OCI-M1 (cell line): ENCODE measurements around the gene KATNA1.
"Not testable (repeated sequence)": the region's sequence is repeated elsewhere in the genome, so short reads cannot be mapped to it uniquely, and the experiment has no call there.

Experiments used
- DNase-seq: peaks from one replicate; lab custom pipeline; 2025; lab: John Stamatoyannopoulos, UW

Gene KATNA1

DNA sequence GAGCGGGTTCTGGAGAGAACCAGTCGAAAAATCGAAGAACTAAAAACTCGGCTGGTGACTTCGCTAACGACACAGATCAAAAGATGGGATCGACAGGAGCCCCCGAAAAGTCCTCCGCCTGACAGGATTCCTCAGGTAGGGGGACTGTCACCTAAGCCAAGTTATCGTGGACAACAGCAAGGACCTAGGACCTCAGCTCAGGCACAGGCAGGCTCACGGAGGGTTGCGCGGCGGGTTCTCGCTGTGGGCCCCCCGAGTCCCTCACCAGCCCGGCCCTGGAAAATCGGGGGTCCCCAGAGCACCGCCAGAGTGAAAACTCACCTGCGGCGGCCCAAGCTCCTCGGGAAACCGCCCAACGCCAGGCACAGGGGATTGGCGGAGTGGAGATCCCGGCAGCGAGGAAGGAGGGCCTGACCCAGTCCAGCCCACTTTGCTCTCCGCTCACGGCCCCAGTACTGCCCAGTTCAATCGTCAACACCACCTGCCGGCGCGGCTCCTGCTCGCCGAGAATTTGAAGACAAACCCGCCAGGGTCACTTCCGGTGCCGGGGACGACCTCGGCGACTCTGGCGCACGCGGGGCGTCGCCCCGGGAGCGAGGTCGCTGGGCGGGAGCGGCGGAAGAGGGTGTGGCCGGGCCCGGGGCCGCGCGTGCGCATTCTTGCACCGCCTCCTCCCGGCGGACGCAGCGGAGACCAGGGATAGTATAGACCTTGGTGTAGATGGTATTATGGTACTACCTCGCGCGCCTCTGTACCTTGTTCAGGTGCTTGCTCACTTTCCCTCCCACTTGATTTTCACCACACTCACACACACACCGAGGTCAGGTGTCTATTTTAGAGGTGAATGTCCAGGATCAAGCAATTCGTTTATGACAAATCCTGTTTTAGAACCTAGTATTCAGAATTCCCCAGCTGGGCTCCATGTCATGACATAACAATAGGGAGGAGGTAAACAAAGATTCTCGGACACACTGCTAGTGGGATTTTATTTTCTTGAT is at the start of gene KATNA1:
Gene KATNA1, minus strand, starts transcription at position 567 of the 998 bp plus-strand sequence. CDS start 10,167 bp downstream, outside the sequence.
- peak; percentile 97 for DNase-seq

DNA sequence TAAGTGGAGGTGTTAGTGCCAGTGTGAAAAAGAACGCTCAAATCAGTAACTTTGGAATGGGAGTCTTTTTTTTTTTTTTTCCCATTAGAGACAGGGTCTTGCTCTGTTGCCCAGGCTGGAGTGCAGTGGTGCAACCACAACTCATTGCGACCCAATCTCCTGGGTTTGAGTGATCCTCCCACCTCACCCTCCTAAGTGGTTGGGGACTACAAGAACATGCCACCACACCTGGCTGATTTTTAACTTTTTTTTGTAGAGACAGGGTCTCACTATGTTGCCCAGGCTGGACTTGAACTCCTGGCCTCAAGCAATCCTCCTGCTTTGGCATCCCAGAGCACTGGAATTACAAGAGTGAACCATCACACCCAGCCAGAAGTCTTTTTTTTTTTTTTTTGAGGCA is 49.7 kb upstream of the KATNA1 start:
- DNase-seq: no peak

DNA sequence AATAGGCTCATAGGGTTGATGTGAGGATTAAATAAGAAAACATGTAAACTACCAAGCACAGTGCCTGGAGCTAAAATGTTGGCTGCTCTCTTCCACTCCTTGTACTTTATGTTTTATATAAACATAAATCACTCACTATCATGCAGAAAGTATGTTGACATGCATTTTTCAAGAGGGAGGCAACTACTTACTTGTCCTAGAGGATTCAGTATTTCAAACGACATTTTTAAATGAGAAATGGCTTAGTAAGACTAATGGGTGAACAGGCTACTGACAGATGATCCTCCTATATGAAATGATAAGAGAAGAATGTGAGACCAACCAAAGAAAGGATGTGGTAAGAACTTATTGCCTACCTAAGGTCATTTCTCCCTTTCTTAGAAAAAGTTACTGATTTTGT is 48.4 kb upstream of the KATNA1 start:
- DNase-seq: no peak

DNA sequence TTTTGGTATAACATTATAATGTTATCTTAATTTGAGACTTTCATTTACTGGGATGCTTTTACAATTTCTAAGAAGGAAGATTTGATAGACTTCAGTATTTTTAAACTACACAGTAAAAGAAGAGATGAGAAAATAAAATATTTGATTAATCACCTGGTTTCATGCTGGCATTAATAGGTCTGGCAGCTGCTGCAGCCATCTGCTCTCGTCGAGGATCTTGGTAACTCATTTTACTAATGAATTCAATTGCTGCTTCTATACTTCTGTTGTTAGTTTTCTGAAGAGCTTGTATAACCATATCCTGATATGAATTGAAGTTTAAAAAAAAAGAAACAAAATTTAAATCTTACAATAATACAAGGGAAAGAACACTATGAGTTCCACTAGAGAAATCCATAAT is 46.4 kb upstream of the KATNA1 start:
- DNase-seq: no peak

DNA sequence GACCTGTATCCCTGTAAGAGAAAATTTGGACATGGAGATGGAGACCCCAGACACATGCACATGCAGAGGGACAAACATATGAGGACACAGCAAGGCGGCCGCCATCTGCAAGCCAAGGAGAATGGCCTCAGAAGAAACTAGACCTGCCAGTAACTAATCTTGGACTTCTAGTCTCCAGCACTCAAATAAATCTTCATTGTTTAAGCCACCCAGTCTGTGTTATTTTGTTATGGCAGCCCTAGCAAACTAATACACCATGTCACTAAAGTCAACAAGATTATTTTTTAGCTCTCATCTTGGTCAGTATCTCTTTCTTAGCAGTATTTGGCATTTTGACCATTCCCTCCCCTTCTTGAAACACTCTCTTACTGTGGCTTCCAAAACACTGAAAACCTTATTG is 42.7 kb upstream of the KATNA1 start:
- no peak for DNase-seq

DNA sequence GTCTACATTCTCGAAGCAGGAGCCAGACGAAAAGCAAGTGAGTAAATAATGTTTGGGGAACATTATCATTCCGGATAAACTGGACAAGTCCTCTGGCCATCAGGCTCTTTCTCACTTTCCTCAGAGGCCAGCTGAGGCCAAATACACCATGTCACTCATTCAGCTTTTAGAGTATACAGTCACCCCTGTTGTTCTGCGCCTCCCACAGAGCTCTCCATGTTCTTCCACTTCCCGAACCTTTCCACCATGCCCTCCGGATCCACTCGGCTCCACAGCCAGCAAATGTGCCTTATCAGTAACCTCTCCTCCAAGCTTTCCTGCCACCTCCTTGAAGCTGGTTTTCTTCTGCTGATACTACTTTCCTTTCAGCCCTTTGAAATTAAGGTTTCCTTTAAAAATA is 37.7 kb upstream of the KATNA1 start:
- no peak for DNase-seq

DNA sequence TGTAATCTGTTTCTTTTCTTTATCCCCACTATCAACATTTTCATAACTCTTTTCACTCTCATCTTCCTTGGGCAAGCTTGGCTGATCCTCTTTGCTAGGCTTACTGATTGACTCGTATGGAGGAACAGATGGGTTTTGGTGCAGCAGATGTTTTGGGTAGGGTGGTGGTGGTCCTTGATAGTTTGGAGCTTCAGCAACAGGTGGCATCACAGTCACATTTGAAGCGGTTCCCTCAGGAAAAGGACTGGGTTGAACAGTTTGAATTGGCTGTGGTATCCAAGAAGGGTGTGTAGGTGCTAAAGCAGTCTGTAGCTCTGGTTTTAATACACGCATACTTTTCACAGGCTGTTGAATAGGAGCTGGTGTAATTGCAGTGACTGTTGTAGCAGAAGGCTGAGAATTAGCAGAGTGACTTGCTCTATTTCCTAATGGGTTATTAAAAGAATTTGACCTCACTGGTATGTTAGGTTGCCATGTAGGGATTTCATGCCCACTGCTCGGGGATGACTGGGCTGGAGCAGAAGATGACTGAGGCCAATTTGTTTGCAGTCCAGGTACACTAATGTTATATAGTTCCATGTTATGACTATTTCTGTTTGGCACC is 34.8 kb upstream of the KATNA1 start:
- DNase-seq: no peak

DNA sequence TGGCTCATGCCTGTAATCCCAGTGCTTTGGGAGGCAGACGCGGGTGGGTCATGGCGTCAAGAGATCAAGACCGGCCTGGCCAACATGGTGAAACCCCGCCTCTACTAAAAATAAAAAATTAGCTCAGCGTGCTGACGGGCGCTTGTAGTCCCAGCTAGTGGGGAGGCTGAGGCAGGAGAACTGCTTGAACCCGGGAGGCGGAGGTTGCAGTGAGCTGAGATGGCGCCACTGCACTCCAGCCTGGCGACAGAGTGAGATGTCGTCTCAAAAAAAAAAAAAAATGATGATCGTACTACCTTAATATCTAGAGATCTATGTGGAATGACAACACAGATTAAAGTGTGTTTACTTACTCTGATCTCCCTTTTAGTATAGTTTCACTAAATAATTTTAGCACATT is 33.3 kb upstream of the KATNA1 start:
- DNase-seq: not testable (repeated sequence)

DNA sequence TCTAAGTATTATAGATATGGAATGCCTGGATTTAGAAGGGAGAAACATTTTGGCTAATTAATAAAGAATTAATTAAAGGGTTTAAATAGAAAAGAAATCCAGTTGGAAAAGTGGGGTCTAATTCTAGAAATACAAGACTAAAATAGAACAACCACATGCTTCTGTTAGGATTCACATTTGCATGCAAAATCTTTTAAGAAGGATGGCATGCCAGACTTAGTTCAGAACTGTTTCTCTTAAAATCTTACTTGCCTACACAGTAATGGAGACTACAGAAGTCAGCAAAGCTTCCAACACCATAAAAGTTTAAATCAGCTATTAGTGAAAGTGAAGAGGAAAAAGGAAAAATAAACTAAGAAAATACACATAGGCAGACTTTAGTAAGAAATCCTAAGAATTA is 32.7 kb upstream of the KATNA1 start:
- DNase-seq: no peak

DNA sequence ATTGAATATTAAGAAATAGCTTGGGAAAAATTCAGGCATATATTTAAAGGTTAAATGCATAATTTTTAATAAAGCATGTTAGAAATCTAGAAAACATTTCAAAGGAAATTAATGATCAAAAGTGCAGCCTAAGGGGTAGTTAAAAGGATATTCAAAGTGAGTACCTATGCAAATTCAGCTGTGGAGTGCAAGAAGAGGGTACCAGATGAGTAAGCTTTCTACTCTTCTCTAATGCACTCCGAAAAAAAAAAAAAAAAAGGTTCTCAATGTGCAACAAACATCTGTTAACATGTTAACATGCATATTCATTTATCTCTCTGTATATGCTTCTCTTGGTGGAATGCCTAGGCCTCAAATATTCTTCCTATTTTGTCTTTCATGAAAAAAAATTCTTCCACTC is 32.0 kb upstream of the KATNA1 start:
- no peak for DNase-seq

DNA sequence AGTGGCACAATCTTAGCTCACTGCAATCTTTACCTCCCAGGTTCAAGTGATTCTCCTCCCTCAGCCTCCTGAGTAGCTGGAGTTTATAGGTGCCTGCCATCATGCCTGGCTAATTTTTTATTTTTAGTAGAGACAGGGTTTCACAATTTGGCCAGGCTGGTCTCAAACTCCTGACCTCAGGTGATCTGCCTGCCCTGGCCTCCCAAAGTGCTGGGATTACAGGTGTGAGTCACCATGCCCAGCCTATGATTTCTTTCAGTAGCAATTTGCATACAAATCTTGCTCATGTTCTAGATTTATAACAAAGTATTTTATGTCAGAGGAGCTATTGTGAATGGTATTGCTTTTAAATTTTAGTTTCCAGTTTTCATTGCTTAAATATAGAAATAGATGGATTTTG is 23.8 kb upstream of the KATNA1 start:
- not testable (repeated sequence) for DNase-seq

DNA sequence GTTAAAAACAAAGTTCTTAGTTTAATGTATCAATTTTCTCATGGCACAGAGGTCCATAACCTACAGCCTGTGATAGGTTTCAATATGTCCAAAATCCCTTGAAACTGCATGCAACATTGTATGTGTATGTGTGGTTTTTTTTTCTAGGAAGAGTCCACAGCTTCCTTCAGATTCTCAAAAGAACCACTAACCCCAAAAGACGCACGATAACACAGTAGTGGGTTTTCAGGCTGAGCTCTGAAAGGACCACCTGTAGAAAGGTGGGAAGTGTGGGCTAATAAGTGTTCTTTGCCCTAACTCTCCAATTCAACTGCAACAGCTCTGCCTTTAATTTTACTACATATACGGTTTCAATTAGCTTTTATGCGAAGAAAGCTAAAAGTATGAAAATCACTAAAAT is 11.5 kb upstream of the KATNA1 start:
- DNase-seq: peak; percentile 29

DNA sequence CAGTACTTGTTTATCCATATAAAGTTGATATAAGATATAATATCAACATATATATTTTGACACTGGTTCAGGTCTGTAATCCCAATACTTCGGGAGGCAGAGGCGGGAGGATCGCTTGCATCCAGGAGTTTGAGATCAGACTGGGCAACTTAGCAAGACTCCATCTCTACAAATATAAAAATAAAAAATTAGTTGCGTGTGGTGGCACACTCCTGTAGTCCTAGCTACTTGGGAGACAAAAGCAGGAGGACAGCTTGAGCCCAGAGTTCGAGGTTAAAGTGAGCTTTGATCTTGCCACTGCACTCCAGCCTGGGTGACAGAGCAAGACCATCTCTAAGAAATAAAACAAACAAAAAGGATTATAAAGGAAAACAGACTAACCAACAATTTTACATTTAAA is 8.9 kb upstream of the KATNA1 start:
- DNase-seq: no peak

DNA sequence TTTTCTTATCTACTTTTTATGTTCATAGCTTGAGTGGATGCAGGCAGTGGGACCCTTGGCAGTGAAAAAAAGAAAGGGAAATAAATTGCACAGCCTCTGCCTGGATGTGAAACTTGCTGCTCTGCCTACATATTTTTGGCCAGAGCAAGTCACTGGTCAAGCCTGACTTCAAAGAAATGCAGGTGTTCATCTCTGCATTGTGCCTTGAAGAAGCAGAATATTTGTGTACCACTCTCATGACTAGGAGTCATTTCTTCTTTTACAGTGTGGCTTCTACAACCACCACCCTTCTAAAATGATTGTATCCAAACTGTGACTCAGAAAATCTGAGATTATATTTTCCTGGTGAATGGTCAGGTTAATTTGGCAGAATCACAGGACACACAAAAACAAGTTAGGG is 2.5 kb upstream of the KATNA1 start:
- no peak for DNase-seq

DNA sequence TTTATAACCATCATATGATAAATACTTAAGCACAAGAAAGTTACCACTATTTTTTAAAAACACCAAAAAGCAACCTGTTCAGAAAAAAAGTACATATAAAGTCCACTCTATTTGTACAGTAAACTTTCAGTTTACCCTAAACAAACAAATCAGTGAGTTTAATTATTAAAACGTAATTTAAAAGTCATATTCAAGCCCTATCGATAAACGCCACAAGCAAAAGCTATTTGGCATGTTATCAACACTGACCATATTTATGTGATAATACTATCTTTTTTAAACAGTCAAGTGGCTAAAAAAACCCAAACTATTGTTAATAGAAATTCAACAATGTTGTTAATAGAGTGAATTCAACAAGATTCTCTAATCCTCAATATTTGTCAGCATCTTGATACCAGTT is 1.9 kb downstream of the KATNA1 start:
- DNase-seq: peak; percentile 40

DNA sequence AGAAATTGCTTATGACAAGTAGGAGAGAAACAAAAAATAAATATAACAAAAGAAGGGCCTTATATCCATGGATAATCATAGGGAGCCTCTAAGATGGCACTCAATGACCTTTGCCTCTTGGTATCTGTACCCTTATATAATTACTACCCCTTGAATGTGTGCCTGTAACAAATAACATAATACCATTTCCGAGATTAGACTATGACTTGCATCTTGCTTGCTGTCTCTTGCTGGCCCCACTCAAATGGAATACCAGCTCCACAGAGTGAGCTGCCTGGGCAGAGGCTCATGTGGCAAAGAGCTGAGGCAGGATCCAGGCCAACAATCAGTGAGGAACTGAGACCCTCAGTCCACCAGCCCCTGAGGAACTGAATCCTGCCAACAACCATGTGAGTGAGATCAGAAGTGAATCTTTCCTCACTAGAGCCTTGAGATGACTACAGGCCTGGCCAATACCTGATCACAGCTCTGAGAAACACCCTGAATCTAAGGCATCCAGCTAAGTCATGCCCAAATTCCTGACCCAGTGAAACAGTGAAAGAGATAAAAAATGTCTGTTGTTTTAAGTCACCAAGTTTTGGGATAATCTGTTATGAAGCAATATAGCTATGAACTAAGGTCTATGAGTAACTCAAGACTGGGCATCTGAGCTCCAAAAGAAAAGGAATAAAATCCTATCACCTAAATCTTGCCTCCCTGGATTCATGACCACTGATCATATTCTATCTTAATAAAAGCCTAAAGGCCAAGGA is 5.5 kb downstream of the KATNA1 start:
- DNase-seq: no peak

DNA sequence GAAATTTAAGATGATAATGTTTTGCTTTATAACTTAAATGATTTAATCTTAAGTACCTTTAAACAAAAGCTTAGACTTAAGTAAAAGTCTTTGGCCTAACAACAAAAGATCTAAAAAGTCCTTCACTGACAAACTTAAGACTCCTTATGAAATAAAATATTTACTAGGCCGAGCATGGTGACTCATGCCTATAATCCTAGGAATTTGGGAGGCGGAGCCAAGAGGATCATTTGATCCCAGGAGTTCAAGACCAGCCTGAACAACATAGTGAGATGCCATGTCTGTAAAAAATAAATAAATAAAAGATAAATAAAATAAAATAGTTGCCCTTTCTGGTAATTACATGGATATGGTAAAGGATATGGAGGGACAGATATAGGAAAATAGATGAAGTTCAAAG is 12.4 kb downstream of the KATNA1 start:
- no peak for DNase-seq

DNA sequence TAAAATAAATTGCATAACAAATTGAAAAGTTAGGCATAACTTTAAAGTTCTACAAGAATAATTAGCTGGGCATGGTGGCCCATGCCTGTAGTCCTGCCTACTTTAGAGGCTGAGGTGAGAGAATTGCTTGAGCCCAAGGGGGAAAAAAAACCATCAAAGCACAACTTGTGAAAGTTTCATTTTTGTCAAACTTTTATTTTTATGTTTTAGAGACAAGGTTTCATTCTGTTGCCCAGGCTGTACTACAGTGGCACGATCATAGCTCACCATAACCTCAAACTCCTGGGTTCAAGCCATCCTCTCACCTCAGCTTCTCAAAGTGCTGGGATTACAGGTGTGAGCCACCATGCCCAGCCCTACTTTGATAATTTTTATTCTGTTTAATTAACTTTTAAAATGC is 14.2 kb downstream of the KATNA1 start:
- DNase-seq: no peak

DNA sequence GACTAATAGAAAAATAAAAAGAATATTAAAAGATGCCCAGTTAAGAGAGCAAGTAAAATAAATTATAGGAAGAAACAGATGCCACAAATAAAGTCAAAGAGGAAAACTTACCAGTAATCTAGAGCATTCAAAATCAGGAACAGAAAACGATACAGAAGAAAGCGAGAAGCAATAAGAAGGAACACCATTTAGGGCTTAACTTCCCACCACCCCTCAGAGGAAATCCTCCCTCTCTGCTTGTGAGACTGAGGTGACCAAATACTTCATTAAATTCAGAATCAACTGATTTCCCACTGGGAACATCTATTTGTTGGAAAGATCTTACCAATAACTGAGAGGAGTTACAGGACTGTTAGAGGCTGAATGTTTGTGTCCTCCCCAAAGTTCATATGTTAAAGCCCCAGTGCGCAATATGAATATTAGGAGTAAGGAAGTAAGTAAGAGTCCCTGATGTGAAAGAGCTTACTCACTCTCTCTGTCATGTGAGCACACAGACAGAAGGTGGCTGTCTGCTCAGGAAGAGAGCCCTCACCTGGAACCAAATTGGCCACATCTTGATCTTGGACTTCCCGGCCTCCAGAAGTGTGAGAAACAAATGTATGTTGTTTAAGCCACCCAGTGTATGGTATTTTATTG is 19.5 kb downstream of the KATNA1 start:
- no peak for DNase-seq

DNA sequence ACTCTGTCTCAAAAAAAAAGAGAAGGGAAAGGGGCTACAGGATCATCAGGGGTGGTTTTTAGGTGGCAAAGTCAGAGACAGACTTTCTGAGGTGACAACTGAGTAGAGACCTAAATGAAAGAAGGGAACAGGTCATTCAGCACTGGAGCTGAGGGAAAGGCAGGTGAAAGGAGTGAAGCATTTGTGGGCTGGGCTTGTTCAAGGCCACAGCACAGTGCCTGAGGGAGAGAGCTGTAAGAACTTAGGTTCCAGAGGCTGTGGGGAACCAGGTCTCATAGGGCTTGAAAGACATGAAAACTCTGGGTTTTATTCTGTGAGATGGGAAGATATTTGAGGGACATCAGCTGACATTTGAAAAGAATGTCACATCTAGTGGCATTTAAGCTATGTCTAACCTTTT is 20.8 kb downstream of the KATNA1 start:
- DNase-seq: no peak

DNA sequence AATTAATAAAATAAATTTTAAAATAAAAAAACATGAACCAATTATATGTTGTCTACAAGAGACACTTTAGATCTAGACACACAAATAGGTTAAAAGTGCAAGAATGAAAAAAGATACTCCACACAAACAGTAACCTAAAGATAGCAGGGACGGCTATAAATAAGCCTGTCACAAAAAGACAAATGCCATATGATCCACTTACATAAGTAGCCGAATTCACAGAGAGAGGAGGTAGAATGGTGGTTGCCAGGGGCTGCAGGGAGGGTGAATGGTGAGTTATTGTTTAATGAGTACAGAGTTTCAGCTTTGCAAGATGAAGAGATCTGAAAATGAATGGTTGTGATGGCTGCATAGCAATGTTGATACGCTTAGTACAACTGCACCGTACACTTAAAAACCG is 32.7 kb downstream of the KATNA1 start:
- no peak for DNase-seq

DNA sequence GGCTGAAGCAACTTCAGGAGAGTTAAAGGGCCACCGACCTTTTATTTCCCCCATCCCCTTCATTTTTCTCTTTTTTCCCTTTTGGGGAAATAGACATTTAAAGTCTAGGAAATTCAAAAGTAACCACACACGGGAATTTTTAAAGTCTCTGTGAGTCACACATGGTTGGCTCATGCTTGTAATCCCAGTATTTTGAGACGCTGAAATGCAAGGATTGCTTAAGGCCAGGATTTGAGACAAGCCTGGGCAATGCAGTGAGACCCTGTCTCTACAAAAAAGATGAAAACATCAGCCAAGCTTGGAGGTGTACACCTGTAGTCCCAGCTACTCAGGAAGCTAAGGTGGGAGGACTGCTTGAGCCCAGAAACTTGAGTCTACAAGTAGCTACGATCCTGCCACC is 34.2 kb downstream of the KATNA1 start:
- DNase-seq: no peak
